D721Med (cell line): ENCODE measurements around the gene EEIG1.

Experiments
- DNase-seq: peaks from one replicate; pipeline ENCODE4 v3.0.0; 2011; ENCODE audit warnings: low spot score; ENCODE audit not compliant: insufficient read length
- FAIRE-seq: peaks from 2 replicates; lab custom pipeline; 2011; peaks lifted over from hg19 to GRCh38; lab: Jason Lieb, UNC
- CTCF ChIP-seq: IDR thresholded peaks from 2 replicates; pipeline ENCODE4 v1.5.1; 2012; ENCODE audit warnings: mild to moderate bottlenecking, control low read depth; ENCODE audit not compliant: insufficient read depth; ENCODE audit errors: missing control alignments

EEIG1 gene

GRCh38 chr9:127963359-127964064, 17.3 kb downstream of the EEIG1 start:
- FAIRE-seq (no peak), DNase-seq (no peak)
- no peak for TF ChIP-seq CTCF

- no peak for DNase-seq
- TF ChIP-seq CTCF = no peak
- no peak for FAIRE-seq
Observed at GRCh38 chr9:127963041-127963358, 17.8 kb downstream of the EEIG1 start.

DNA sequence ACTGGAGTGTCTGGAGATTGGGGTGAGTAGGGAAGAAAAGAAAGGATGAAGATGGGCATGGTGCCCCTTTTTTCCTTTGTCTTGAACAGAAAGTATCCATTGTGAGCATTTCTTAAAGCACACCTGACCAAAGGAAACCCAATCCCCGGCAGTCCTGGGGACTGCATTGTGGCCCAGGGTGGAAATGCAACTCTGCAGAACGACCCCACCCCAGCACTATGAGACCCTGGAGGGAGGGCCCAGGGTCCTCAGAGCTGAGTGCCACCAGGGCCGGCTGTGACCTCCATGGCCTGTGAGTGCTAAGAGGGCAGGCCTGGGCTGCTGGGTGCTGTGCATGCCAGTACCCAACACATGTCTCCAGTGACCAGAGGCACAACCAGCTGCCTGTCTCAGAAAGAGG, 18.5 kb downstream of the EEIG1 start:
- DNase-seq (no peak), FAIRE-seq (no peak)
- no peak for TF ChIP-seq CTCF

GRCh38 chr9:127961613-127962155, 19.1 kb downstream of the EEIG1 start:
- no peak for FAIRE-seq
- no peak for TF ChIP-seq CTCF

GRCh38 chr9:127961155-127961490, 19.7 kb downstream of the EEIG1 start:
- DNase-seq = no peak

More at GRCh38 chr9:127961613-127962155, 19.1 kb downstream of the EEIG1 start:
- no peak for DNase-seq

GRCh38 chr9:127960410-127961154, 20.2 kb downstream of the EEIG1 start:
- TF ChIP-seq CTCF = no peak
- no peak for DNase-seq
- FAIRE-seq = no peak

More at GRCh38 chr9:127961155-127961490, 19.7 kb downstream of the EEIG1 start:
- no peak for FAIRE-seq
- no peak for TF ChIP-seq CTCF
